Fibroblast of the aortic adventitia (primary cell): ENCODE data around the gene ORC6. TPM values are rescaled to one million over a fixed set of nuclear protein-coding genes. Genes with fewer than 3 reads are reported as not detected.

Source experiments
- DNase-seq: peaks from one replicate; pipeline ENCODE4 v3.0.0-alpha.2; 2010; ENCODE audit warnings: low read depth
- H3K4me3 ChIP-seq: 2 replicates; pipeline ENCODE4 v1.5.1; 2011; ENCODE audit warnings: low read depth, mild to moderate bottlenecking, control low read depth, low read length, moderate library complexity
- total RNA-seq: library from RNA; depleted of rRNA; stranded (reverse); fragments of >200 nt; gene quantifications from 2 replicates; pipeline ENCODE4 v1.2.3, GENCODE V29; 2012; ENCODE audit warnings: low replicate concordance
- TF ChIP-seq, protein P1 (sequence below): IDR thresholded peaks from 2 replicates; pipeline ENCODE4 v1.5.1; 2011; ENCODE audit warnings: mild to moderate bottlenecking, low read length, control low read depth, inconsistent platforms; ENCODE audit not compliant: insufficient read depth

ORC6 gene
- total RNA-seq, 1 donor = 17.2 TPM

DNA sequence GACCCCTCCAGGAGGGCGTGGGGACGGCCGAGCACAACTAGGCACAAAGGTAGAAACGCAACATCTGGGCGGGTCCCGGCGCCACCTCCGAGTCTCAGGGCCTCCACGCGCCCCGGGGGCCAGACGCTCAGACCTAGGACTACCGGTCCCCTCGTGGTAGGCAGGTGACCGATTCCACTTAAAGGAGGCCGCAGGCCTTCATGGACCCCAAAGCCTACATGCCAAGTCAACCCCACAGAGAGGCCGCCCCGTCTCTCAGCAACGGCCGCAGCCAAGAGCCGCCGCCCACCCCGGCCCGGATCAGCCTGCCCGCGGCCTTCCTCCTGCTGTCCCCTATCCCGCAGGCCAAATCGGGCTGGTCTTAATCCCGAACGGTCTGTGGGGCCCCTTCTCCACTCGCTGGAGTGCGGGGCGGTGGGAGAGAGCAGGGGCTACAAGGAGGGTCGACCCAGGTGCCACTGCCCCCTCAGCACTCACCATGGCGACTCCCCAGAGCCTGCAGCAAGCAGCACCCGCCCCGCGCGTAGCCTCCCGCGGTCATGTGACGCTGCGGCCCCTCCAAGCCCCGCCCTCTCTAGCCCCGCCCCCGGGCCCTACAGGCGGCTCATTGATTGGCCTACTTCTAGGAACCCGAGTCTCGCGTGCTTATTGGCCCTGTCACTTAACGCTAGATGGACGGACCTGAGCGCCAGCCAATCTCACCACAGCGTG lies 650 bp upstream of the ORC6 start, which contains the start of gene VPS35:
TSS of gene VPS35 (minus strand) at position 525 of the 711 bp plus-strand sequence. CDS start at position 480, 45 bp downstream.
- peak; percentile 99 for DNase-seq
- H3K4me3 ChIP-seq = peak within 1 kb of the TSS; percentile 99
- TF ChIP-seq, protein P1, sequence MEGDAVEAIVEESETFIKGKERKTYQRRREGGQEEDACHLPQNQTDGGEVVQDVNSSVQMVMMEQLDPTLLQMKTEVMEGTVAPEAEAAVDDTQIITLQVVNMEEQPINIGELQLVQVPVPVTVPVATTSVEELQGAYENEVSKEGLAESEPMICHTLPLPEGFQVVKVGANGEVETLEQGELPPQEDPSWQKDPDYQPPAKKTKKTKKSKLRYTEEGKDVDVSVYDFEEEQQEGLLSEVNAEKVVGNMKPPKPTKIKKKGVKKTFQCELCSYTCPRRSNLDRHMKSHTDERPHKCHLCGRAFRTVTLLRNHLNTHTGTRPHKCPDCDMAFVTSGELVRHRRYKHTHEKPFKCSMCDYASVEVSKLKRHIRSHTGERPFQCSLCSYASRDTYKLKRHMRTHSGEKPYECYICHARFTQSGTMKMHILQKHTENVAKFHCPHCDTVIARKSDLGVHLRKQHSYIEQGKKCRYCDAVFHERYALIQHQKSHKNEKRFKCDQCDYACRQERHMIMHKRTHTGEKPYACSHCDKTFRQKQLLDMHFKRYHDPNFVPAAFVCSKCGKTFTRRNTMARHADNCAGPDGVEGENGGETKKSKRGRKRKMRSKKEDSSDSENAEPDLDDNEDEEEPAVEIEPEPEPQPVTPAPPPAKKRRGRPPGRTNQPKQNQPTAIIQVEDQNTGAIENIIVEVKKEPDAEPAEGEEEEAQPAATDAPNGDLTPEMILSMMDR = peak; percentile 32

DNA sequence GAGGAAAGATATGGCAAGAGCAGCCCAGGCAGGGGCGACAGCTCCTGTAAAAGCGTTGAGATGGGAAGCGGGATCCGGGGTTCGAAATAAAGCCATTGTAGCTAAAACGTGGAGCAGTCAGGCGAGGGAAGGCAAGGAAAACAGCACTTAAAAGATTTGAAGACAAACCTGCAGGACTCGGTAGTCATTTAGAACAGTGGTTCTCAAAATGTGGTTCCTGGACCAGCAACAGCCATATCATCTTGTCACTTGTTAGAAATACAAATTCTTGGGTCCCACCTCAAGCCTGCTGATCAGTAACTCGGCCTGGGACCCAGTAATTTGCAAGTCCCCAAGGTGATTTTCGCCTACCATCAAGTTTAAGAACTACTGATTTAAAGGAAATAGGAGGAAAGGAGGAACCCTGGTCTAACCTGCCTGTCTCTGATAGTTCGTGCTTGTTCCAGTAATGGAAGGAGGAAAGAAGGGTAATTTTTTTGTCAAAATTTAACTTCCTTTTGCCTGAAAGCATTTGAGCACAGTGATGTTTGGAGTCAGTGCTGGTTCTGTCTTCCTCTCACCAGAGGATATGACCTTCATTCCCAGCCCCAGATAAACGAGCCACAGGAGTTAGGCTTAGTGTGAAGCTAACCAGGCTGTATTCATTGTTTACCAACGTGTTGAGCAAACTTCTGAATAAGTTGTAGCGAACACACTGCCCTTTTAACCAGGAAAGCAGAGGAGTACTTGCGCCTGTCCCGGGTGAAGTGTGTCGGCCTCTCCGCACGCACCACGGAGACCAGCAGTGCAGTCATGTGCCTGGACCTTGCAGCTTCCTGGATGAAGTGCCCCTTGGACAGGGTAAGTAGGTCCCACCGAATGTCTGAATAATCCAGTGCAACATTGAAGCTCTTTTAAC lies 1.1 kb downstream of the ORC6 start:
- H3K4me3 ChIP-seq = peak overlapping the region; percentile 99
- DNase-seq = peak; percentile 43
- TF ChIP-seq, protein P1 = no peak

DNA sequence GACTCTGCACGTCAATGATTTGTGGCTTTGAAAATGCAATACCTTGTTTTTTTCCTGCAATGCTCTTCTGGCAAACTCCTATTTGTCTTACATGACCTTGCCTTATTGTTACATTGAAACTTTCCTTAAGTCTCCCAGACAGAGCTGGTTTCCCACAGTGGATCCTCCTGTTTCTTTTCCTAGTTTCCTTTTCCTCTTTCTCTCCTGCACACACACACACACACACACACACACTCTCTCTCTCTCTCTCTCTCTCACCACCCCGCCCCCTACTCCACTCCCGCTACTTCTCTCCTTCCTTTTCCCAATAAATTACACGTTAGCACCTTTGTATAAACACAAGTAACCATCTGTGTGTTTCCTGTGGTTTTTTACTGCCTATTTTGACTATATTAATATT lies 2.3 kb downstream of the ORC6 start:
- TF ChIP-seq, protein P1 = no peak
- H3K4me3 ChIP-seq = peak overlapping the region; percentile 14
- peak; percentile 72 for DNase-seq

DNA sequence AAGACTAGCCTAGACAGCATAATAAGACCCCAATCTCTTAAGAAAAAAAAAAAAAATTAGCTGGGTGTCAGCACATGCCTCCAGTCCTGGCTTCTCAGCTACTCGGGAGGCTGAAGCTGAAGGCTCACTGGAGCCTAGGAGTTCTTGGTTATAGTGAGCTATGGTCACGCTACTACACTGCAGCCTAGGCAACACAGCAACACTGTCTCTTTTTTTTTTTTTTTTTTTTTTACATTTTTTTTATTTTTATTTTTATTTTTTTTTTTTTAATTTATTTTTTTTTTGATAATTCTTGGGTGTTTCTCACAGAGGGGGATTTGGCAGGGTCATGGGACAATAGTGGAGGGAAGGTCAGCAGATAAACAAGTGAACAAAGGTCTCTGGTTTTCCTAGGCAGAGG lies 4.1 kb downstream of the ORC6 start:
- no peak overlapping the region for H3K4me3 ChIP-seq
- TF ChIP-seq, protein P1 = no peak
- no peak for DNase-seq

DNA sequence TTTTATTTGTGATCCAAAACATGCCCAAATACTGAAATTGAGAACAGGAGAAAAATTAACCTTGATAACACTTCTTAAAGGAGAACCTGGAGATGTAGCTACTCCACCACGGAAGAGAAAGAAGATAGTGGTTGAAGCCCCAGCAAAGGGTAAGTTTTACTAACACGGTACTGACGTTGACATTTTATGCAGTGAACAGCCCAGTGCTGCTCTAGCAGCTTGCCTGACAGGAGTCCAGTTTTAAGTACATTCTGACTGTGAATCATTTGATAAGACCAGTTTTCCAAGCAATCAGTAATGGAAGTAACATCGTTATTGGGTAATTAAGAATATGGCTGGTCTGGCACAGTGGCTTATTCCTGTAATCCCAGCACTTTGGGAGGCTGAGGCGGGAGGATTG lies 6.5 kb downstream of the ORC6 start:
- H3K4me3 ChIP-seq = no peak overlapping the region
- TF ChIP-seq, protein P1 = no peak
- DNase-seq = no peak

DNA sequence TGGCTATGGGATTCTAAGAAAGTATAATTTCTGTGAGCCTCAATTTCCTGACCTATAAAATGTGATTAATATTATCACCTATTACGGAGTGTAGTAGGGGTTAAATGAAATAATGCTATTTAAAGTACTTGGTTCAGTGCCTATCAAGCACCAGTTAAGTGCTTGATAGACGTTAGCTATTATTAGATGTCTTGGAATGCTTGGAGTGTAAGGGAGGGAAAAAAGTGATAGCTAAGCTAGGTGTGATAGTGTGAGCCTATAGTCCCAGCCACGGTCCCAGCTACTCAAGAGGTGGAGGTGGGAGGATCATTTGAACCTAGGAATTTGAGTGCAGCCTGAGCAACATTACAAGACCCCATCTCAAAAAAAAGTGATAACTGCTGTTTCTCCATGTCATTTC lies 7.5 kb downstream of the ORC6 start:
- H3K4me3 ChIP-seq = no peak overlapping the region
- no peak for DNase-seq
- TF ChIP-seq, protein P1 = no peak
